GM12874 (cell line): ENCODE measurements around the gene DYNLT4.

ENCODE experiments used
- CTCF ChIP-seq: IDR thresholded peaks from 2 replicates; pipeline ENCODE4 v1.5.1; 2011; ENCODE audit warnings: low read depth, mild to moderate bottlenecking, control low read depth, low read length, moderate library complexity; ENCODE audit not compliant: insufficient read depth

Gene DYNLT4

DNA sequence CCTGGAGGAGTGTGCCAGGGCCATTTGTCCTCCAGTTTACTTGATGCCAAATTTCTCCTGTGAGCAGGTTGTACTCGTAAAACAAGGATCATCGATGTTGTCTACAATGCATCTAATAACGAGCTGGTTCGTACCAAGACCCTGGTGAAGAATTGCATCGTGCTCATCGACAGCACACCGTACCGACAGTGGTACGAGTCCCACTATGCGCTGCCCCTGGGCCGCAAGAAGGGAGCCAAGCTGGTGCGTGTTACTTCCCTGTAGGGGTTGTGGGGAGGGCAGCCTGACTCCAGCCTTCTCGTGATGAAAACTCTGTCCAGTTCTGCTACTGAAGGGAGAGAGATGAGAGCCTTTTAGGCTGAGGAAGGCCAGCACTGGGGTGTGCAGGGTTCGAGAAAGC, 29.6 kb downstream of the DYNLT4 start:
- TF ChIP-seq CTCF: no peak

- no peak for TF ChIP-seq CTCF
These were observed 30.5 kb downstream of the DYNLT4 start for GRCh38 chr1:44776730-44777068.

- TF ChIP-seq CTCF: no peak
These were observed 31.0 kb downstream of the DYNLT4 start for GRCh38 chr1:44775930-44776729.

- TF ChIP-seq CTCF: no peak
These were observed 31.8 kb downstream of the DYNLT4 start, which contains the start of gene RPS8 for GRCh38 chr1:44775078-44775929. Gene RPS8, plus strand, starts transcription at chr1:44775540. Its CDS starts 57 bp downstream, at chr1:44775597.

DNA sequence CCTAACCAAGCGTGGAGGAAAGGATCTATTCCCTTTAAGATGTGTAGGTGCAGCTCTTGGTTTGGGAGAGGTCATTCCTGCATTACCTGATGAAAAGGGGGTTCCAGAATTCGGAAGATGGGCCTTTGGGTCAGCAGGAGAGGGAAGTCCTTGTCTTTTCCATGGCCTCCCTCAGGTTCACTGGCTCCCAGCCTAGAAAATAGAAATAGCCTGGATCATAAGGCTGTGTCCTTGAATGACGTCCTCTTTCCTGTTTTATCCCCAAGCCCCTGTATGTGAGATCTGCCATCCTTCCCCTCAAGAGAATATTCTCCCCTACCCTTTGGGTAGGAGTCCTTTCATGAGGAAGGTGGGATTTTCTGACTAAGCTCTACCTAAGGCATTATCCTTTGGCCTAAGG, 46.3 kb downstream of the DYNLT4 start:
- TF ChIP-seq CTCF: no peak

DNA sequence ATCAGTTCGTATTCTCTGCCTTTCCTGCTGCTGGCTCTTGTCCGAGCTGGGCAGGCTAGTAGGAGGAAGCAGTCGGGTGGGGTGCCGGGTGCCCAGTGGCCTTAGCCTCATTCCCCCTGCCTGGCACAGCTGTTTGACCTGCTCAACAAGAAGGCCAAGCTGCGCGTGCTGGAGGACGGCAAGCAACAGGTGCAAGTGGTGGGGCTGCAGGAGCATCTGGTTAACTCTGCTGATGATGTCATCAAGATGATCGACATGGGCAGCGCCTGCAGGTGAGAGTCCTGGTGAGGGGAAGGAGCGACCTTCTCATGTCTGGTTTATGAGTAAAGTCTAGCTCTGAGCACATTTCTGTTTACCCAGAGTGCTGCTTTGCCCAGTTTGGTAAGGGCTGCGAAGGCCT, 48.1 kb downstream of the DYNLT4 start:
- TF ChIP-seq CTCF: no peak

- no peak for TF ChIP-seq CTCF
These were observed 49.7 kb downstream of the DYNLT4 start for GRCh38 chr1:44757420-44757819.
